GM19035 (cell line): Measurements from ENCODE around the gene FOXP1.

Source experiments
- ATAC-seq: cut with Tn5 transposase; IDR thresholded peaks from one replicate; pipeline ENCODE4 v1.9.1; 2021; ENCODE audit not compliant: unreplicated experiment

FOXP1 gene

GRCh38 chr3:71053495-71053894 lies 530.0 kb downstream of the FOXP1 start:
- ATAC-seq = no peak

GRCh38 chr3:71052716-71053115 lies 530.8 kb downstream of the FOXP1 start:
- no peak for ATAC-seq

- no peak for ATAC-seq
Observed at GRCh38 chr3:71051893-71052687, 531.4 kb downstream of the FOXP1 start.

GRCh38 chr3:71051259-71051595 lies 532.3 kb downstream of the FOXP1 start:
- ATAC-seq = no peak

GRCh38 chr3:71050538-71051258 lies 532.8 kb downstream of the FOXP1 start:
- no peak for ATAC-seq

- ATAC-seq = no peak
Observed at GRCh38 chr3:71050166-71050537, 533.4 kb downstream of the FOXP1 start.

GRCh38 chr3:71048948-71049347 lies 534.6 kb downstream of the FOXP1 start:
- no peak for ATAC-seq

- ATAC-seq = no peak
Observed at GRCh38 chr3:71047616-71048531, 535.7 kb downstream of the FOXP1 start.

- no peak for ATAC-seq
Observed at GRCh38 chr3:71046791-71047190, 536.7 kb downstream of the FOXP1 start.

- ATAC-seq = no peak
Observed at GRCh38 chr3:71045917-71046282, 537.6 kb downstream of the FOXP1 start.

GRCh38 chr3:71045212-71045916 lies 538.2 kb downstream of the FOXP1 start:
- ATAC-seq = no peak

- no peak for ATAC-seq
Observed at GRCh38 chr3:71042759-71043158, 540.8 kb downstream of the FOXP1 start.

GRCh38 chr3:71041371-71041770 lies 542.2 kb downstream of the FOXP1 start:
- ATAC-seq = no peak

- no peak for ATAC-seq
Observed at GRCh38 chr3:71039332-71039731, 544.2 kb downstream of the FOXP1 start.

GRCh38 chr3:71037775-71038174 lies 545.8 kb downstream of the FOXP1 start:
- no peak for ATAC-seq

GRCh38 chr3:71035886-71036285 lies 547.6 kb downstream of the FOXP1 start:
- no peak for ATAC-seq

GRCh38 chr3:71035314-71035713 lies 548.2 kb downstream of the FOXP1 start:
- no peak for ATAC-seq

- ATAC-seq = no peak
Observed at GRCh38 chr3:71033681-71034220, 549.8 kb downstream of the FOXP1 start.

GRCh38 chr3:71031914-71032521 lies 551.5 kb downstream of the FOXP1 start:
- no peak for ATAC-seq

GRCh38 chr3:71031181-71031580 lies 552.3 kb downstream of the FOXP1 start:
- ATAC-seq = no peak
